Loucy (cell line): ENCODE results near the gene WWOX.

Experiments used
- H2AFZ ChIP-seq: fragments of 200-600 bp; sonication (generic); 2 replicates; pipeline ENCODE4 v1.6.0; 2016; ENCODE audit warnings: antibody characterized with exemption, mild to moderate bottlenecking, low read length, moderate library complexity
- H3F3A ChIP-seq: fragments of 200-600 bp; 2 replicates; pipeline ENCODE4 v1.6.0; 2016; ENCODE audit warnings: antibody characterized with exemption, low read depth, mild to moderate bottlenecking
- H3K27me3 ChIP-seq: fragments of 200-600 bp; sonication (generic); 2 replicates; pipeline ENCODE4 v1.6.1; 2014; ENCODE audit warnings: low read length, mild to moderate bottlenecking; ENCODE audit not compliant: insufficient read depth, poor library complexity, severe bottlenecking
- H3K36me3 ChIP-seq: fragments of 200-600 bp; sonication (generic); 2 replicates; pipeline ENCODE4 v1.6.1; 2016; ENCODE audit warnings: low read length; ENCODE audit not compliant: insufficient read depth
- H3K4me1 ChIP-seq: fragments of 200-600 bp; sonication (generic); 2 replicates; pipeline ENCODE4 v1.5.1; 2014; ENCODE audit warnings: low read length, mild to moderate bottlenecking; ENCODE audit not compliant: insufficient read depth, poor library complexity, severe bottlenecking
- H3K4me2 ChIP-seq: fragments of 200-600 bp; sonication (generic); 2 replicates; pipeline ENCODE4 v1.6.0; 2014; ENCODE audit warnings: antibody characterized with exemption, low read length, low read depth, mild to moderate bottlenecking; ENCODE audit not compliant: poor library complexity, severe bottlenecking
- H3K4me3 ChIP-seq: fragments of 200-600 bp; sonication (generic); 2 replicates; pipeline ENCODE4 v1.5.1; 2014; ENCODE audit warnings: low read length, mild to moderate bottlenecking, mixed read lengths; ENCODE audit not compliant: poor library complexity, severe bottlenecking
- H3K79me2 ChIP-seq: fragments of 200-600 bp; sonication (generic); 2 replicates; pipeline ENCODE4 v1.6.1; 2014; ENCODE audit warnings: low read length; ENCODE audit not compliant: insufficient read depth
- H3K9ac ChIP-seq: fragments of 200-600 bp; sonication (generic); 2 replicates; pipeline ENCODE4 v1.6.0; 2014; ENCODE audit warnings: mild to moderate bottlenecking, low read depth, low read length, moderate library complexity; ENCODE audit not compliant: poor library complexity, severe bottlenecking
- H3K9me2 ChIP-seq: fragments of 200-600 bp; sonication (generic); replicated peaks from 2 replicates; pipeline ENCODE4 v1.6.1; 2016; ENCODE audit warnings: low read depth, low read length, mixed read lengths
- H3K9me3 ChIP-seq: fragments of 200-600 bp; sonication (generic); 2 replicates; pipeline ENCODE4 v1.6.1; 2014; ENCODE audit warnings: mild to moderate bottlenecking, antibody characterized with exemption, low read length, low read depth; ENCODE audit not compliant: insufficient read depth
- H4K20me1 ChIP-seq: fragments of 200-600 bp; sonication (generic); 2 replicates; pipeline ENCODE4 v1.6.0; 2014; ENCODE audit warnings: antibody characterized with exemption, low read length, mild to moderate bottlenecking; ENCODE audit not compliant: insufficient read depth, poor library complexity, severe bottlenecking
- EZH2phosphoT487 ChIP-seq: fragments of 200-600 bp; IDR thresholded peaks from 2 replicates; pipeline ENCODE4 v1.6.1; 2018; ENCODE audit warnings: antibody characterized with exemption, mild to moderate bottlenecking, moderate library complexity, borderline replicate concordance
- TF ChIP-seq, protein P1 (sequence below): fragments of 200-600 bp; sonication (generic); conservative IDR thresholded peaks from 2 replicates; pipeline ENCODE4 v1.5.1; 2014; ENCODE audit warnings: mild to moderate bottlenecking, antibody characterized with exemption, low read length

The WWOX gene

DNA sequence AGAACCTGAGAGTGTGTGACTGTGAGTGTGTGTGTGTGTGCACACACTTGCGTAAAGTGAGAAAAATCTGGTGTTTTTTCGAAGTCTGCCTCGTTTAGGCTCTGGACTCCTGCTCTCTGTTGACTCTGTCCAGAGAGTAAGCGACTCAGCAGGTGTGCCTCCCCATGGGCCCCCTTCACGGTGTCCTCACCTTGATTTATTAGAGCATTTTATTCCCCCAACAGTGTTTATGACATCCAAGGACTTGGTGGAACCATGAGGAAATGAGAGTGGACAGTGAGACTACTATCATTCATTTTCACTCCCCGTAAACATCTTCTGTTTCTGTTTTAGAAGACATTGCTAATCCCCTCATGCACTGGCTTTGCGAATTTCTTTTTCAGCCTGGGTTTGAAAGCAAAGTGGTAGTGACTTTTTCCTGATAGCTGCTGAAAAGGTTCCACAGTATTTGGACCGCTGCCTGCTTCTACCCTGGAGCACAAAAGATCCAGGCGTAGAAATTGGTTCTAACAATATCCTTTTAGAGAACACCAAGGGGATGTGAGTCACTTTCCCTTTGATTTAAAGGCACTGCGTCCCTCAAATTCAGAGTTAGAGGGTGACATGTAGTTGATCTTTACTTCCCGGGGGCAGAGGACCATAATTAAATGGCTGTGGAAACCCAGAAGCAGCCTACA is 218.2 kb downstream of the WWOX start:
- no peaks in the 10 kb centered on the region for H3K79me2 ChIP-seq
- no peaks in the 10 kb centered on the region for H3K27me3 ChIP-seq
- H3K4me3 ChIP-seq, result no peak overlapping the region
- peaks cover 16% of the 10 kb centered on the region for H3K4me1 ChIP-seq
- H2AFZ ChIP-seq, result no peak overlapping the region
- H3K9ac ChIP-seq, result no peak overlapping the region
- H3K9me3 ChIP-seq, result no peaks in the 10 kb centered on the region
- no peak overlapping the region for H3K4me2 ChIP-seq
- no peaks in the 10 kb centered on the region for H4K20me1 ChIP-seq
- TF ChIP-seq, protein P1, sequence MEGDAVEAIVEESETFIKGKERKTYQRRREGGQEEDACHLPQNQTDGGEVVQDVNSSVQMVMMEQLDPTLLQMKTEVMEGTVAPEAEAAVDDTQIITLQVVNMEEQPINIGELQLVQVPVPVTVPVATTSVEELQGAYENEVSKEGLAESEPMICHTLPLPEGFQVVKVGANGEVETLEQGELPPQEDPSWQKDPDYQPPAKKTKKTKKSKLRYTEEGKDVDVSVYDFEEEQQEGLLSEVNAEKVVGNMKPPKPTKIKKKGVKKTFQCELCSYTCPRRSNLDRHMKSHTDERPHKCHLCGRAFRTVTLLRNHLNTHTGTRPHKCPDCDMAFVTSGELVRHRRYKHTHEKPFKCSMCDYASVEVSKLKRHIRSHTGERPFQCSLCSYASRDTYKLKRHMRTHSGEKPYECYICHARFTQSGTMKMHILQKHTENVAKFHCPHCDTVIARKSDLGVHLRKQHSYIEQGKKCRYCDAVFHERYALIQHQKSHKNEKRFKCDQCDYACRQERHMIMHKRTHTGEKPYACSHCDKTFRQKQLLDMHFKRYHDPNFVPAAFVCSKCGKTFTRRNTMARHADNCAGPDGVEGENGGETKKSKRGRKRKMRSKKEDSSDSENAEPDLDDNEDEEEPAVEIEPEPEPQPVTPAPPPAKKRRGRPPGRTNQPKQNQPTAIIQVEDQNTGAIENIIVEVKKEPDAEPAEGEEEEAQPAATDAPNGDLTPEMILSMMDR, result no peak
- TF ChIP-seq EZH2phosphoT487, result no peak
- H3K36me3 ChIP-seq, result no peaks in the 10 kb centered on the region
- no peaks in the 10 kb centered on the region for H3K9me2 ChIP-seq
- no peaks in the 10 kb centered on the region for H3F3A ChIP-seq

- Histone ChIP-seq H3K79me2 (no peaks in the 10 kb centered on the region), H3K4me2 (no peak overlapping the region), H3K4me1 (peaks cover 6% of the 10 kb centered on the region), H3K36me3 (no peaks in the 10 kb centered on the region), H3K9me3 (no peaks in the 10 kb centered on the region), H3F3A (no peaks in the 10 kb centered on the region), H3K27me3 (no peaks in the 10 kb centered on the region), H3K4me3 (no peak overlapping the region), H3K9ac (no peak overlapping the region), H4K20me1 (no peaks in the 10 kb centered on the region), H2AFZ (no peak overlapping the region), H3K9me2 (no peaks in the 10 kb centered on the region)
- TF ChIP-seq, protein P1, result no peak
- TF ChIP-seq EZH2phosphoT487, result no peak
Observed at GRCh38 chr16:78321620-78322360, 222.3 kb downstream of the WWOX start.

DNA sequence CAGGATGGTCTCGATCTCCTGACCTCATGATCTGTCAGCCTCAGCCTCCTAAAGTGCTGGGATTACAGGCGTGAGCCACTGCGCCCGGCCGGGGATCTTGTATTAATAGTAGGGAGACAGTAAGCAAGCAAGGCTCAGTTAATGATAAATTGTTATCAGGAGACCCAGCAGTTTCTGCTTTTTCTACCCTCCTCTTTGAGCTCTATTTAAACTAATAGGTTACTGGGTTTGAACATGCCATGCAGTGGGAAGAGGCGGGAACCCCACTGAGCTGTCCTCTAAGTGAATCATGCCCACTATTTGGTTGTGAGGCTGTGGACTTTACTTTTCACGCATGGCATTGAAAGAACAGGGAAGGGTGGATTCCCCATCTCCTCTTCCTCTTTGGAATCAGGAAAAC is 223.9 kb downstream of the WWOX start:
- Histone ChIP-seq H3K36me3 (no peaks in the 10 kb centered on the region), H3K4me2 (no peak overlapping the region), H2AFZ (no peak overlapping the region), H3K9ac (no peak overlapping the region), H3K4me1 (no peaks in the 10 kb centered on the region), H4K20me1 (no peaks in the 10 kb centered on the region), H3K79me2 (no peaks in the 10 kb centered on the region), H3K27me3 (no peaks in the 10 kb centered on the region), H3F3A (no peaks in the 10 kb centered on the region), H3K9me2 (no peaks in the 10 kb centered on the region), H3K4me3 (no peak overlapping the region), H3K9me3 (no peaks in the 10 kb centered on the region)
- TF ChIP-seq, protein P1, result no peak
- no peak for TF ChIP-seq EZH2phosphoT487
